ENCODE measurements around the gene RBMS3. TPM values are rescaled to one million over a fixed set of nuclear protein-coding genes. Genes with fewer than 3 reads are reported as not detected.

RBMS3 gene
- total RNA-seq, 1 donor from 2014 or later, result 70.0 TPM

DNA sequence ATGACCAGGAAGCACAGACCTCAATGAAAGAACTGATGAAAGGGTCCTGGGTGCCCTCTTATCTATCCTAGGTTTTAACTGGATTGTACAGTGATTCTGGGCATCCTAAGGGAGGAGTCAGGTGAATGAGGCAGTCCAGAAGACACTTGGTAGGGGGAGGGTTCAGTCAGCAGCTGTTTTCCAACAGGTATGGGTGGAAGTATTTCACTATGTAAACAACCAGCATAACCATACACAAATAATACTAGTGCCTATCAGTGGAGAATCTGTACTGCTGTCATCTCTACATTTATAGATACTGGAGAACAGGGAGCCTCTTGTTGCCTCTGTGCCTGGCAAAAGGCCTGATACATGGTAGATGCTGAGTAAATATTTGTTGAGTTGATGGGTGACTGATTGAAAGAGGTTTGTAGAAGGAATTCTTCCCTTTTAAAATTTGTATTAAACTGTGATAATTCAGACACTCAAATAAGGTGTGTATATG, 328.5 kb downstream of the RBMS3 start:
- no peaks in the 10 kb centered on the region for H3K27me3 ChIP-seq
- DNase-seq (ENCODE audit: extremely low spot score in 2 of 2), result no peak
- no peak overlapping the region for H3K4me3 ChIP-seq
- no peak for TF ChIP-seq POLR2A (IDR thresholded peaks at IDR 0.05)
- TF ChIP-seq CTCF (IDR thresholded peaks at IDR 0.05), result no peak
- TF ChIP-seq POLR2AphosphoS5 (IDR thresholded peaks at IDR 0.05; ENCODE audit: insufficient read depth in 1 of 2, low read depth in 1 of 2), result no peak
- no peak overlapping the region for H3K27ac ChIP-seq
- intact Hi-C loops (cut with DNase I), result no loop called here
- H3K36me3 ChIP-seq, result no peaks in the 10 kb centered on the region
- no peaks in the 10 kb centered on the region for H3K9me3 ChIP-seq
- no peaks in the 10 kb centered on the region for H3K4me1 ChIP-seq

DNA sequence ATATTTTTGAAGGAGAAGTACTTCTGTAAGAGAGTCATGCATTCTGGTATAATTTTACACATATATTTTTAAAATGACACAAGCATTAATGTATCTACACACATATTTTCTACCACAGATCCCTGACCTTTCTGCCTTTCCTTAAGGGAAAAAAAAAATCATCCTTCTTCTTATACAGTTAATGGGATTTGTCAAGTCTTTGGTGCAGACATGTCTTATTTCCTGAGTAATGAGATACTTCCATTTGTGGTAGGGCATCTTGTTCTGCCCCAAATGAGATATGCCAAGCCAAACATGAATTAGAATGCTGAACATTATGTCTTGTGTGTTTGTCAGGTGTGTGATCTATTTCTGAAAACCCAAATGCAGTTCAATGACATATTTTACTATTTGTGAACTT, 329.9 kb downstream of the RBMS3 start:
- TF ChIP-seq POLR2AphosphoS5 (IDR thresholded peaks at IDR 0.05; ENCODE audit: insufficient read depth in 1 of 2, low read depth in 1 of 2) (no peak), CTCF (IDR thresholded peaks at IDR 0.05) (no peak), POLR2A (IDR thresholded peaks at IDR 0.05) (no peak)
- DNase-seq (ENCODE audit: extremely low spot score in 2 of 2), result no peak
- intact Hi-C loops (cut with DNase I), result no loop called here

DNA sequence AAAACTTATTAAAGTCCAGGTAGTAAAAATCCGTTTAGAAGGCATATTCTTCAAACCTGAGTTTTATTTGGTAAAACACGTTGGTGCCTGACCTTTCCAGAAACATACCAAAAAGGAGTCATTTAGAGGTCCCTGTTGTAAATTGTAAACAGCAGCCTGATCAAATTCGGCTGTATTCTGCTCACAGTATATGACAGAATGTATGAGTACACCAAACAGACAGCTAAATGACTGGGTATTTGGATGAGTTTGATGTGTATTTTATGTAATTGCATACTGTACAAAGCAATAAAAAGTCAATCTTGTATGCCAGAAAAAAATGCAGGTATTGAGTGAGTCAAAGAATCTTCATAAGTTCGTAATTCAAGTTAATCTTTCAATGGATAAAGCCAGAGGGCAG, 330.4 kb downstream of the RBMS3 start:
- Histone ChIP-seq H3K4me1 (no peaks in the 10 kb centered on the region), H3K36me3 (no peaks in the 10 kb centered on the region), H3K27ac (no peak overlapping the region), H3K9me3 (no peaks in the 10 kb centered on the region), H3K27me3 (no peaks in the 10 kb centered on the region), H3K4me3 (no peak overlapping the region)
- no peak for DNase-seq (ENCODE audit: extremely low spot score in 2 of 2)
- intact Hi-C loops (cut with DNase I), result no loop called here
- no peak for TF ChIP-seq CTCF (IDR thresholded peaks at IDR 0.05)
- no peak for TF ChIP-seq POLR2AphosphoS5 (IDR thresholded peaks at IDR 0.05; ENCODE audit: insufficient read depth in 1 of 2, low read depth in 1 of 2)
- TF ChIP-seq POLR2A (IDR thresholded peaks at IDR 0.05), result no peak

More for the DNA sequence above, 329.9 kb downstream of the RBMS3 start:
- no peaks in the 10 kb centered on the region for H3K9me3 ChIP-seq
- H3K4me3 ChIP-seq, result no peak overlapping the region
- no peaks in the 10 kb centered on the region for H3K36me3 ChIP-seq
- H3K27ac ChIP-seq, result no peak overlapping the region
- H3K27me3 ChIP-seq, result no peaks in the 10 kb centered on the region
- no peaks in the 10 kb centered on the region for H3K4me1 ChIP-seq

GRCh38 chr3:29612536-29612935, 331.7 kb downstream of the RBMS3 start:
- Histone ChIP-seq H3K4me3 (no peak overlapping the region), H3K9me3 (no peaks in the 10 kb centered on the region), H3K27me3 (no peaks in the 10 kb centered on the region), H3K27ac (no peak overlapping the region), H3K36me3 (no peaks in the 10 kb centered on the region), H3K4me1 (no peaks in the 10 kb centered on the region)
- no peak for DNase-seq (ENCODE audit: extremely low spot score in 2 of 2)
- TF ChIP-seq CTCF (IDR thresholded peaks at IDR 0.05) (no peak), POLR2AphosphoS5 (IDR thresholded peaks at IDR 0.05; ENCODE audit: insufficient read depth in 1 of 2, low read depth in 1 of 2) (no peak), POLR2A (IDR thresholded peaks at IDR 0.05) (no peak)
- intact Hi-C loops (cut with DNase I), result no loop called here

GRCh38 chr3:29614954-29615353, 334.1 kb downstream of the RBMS3 start:
- Histone ChIP-seq H3K4me3 (no peak overlapping the region), H3K9me3 (no peaks in the 10 kb centered on the region), H3K36me3 (no peaks in the 10 kb centered on the region), H3K27me3 (no peaks in the 10 kb centered on the region), H3K27ac (no peak overlapping the region), H3K4me1 (peaks cover 9% of the 10 kb centered on the region)
- DNase-seq (ENCODE audit: extremely low spot score in 2 of 2), result no peak
- intact Hi-C loops (cut with DNase I), result no loop called here
- TF ChIP-seq CTCF (IDR thresholded peaks at IDR 0.05), result no peak

All from vagina (tissue), 2 donors.